Panc1 (cell line): ENCODE data around the gene NOTCH1. TPM values are rescaled to one million over a fixed set of nuclear protein-coding genes. Genes with fewer than 3 reads are reported as not detected.

Experiments used
- ATAC-seq: fragments of 200-7000 bp; cut with Tn5 transposase; 2 replicates; pipeline ENCODE4 v1.9.1; 2020; ENCODE audit warnings: mild to moderate bottlenecking, moderate library complexity
- BruUV-seq: library from RNA; stranded (reverse); fragments of 400-500 nt; replicated peaks from 2 replicates; lab custom pipeline; 2021; lab: Mats Ljungman, UMichigan
- CTCF ChIA-PET: fragments of 300-600 bp; sonication (Branson Sonifier 250); formaldehyde crosslinking; loops from one replicate; lab custom pipeline; 2022; ENCODE audit warnings: antibody characterized with exemption; lab: Charles Lee
- POLR2A ChIA-PET: fragments of 300-600 bp; sonication (Branson Sonifier 250); formaldehyde crosslinking; loops from one replicate; lab custom pipeline; 2022; ENCODE audit warnings: antibody characterized with exemption; lab: Charles Lee
- DNase-seq: peaks from one replicate; pipeline ENCODE4 v3.0.0-alpha.2; 2010; ENCODE audit warnings: low read depth, low spot score
- H3K27ac ChIP-seq: 2 replicates; pipeline ENCODE4 v1.5.1; 2011; ENCODE audit warnings: mild to moderate bottlenecking, low read length, inconsistent platforms
- H3K27me3 ChIP-seq: fragments of 200-500 bp; sonication (Bioruptor generic); 2 replicates; pipeline ENCODE4 v1.6.0; 2014; ENCODE audit warnings: low read length, inconsistent platforms; ENCODE audit not compliant: control insufficient read depth, insufficient read depth
- H3K36me3 ChIP-seq: fragments of 200-500 bp; sonication (Bioruptor generic); 2 replicates; pipeline ENCODE4 v1.5.1; 2014; ENCODE audit warnings: inconsistent platforms, mild to moderate bottlenecking, low read length, moderate library complexity; ENCODE audit not compliant: control insufficient read depth, insufficient read depth
- H3K4me1 ChIP-seq: 2 replicates; pipeline ENCODE4 v1.5.1; 2011; ENCODE audit warnings: inconsistent platforms, mild to moderate bottlenecking, low read length, moderate library complexity; ENCODE audit not compliant: control insufficient read depth, insufficient read depth
- H3K4me3 ChIP-seq, 2 experiments: 2 replicates each; pipeline ENCODE4 v1.5.1; 2011 to 2012; ENCODE audit warnings: low read depth in 2 of 2, low read length in 2 of 2, mild to moderate bottlenecking in 2 of 2, inconsistent platforms in 1 of 2, moderate library complexity in 1 of 2
- H3K9me3 ChIP-seq: fragments of 200-500 bp; sonication (Bioruptor generic); 2 replicates; pipeline ENCODE4 v1.5.1; 2014; ENCODE audit warnings: low read depth, mild to moderate bottlenecking, inconsistent platforms, low read length, moderate library complexity; ENCODE audit not compliant: control insufficient read depth, insufficient read depth
- CTCF ChIP-seq: fragments of 450-650 bp; IDR thresholded peaks from 2 replicates; pipeline ENCODE4 v1.5.1; 2017; ENCODE audit warnings: mild to moderate bottlenecking
- POLR2AphosphoS5 ChIP-seq: IDR thresholded peaks from 2 replicates; pipeline ENCODE4 v1.6.1; 2012; ENCODE audit warnings: mild to moderate bottlenecking, low read depth, low read length, moderate library complexity
- SIN3A ChIP-seq: IDR thresholded peaks from 2 replicates; pipeline ENCODE4 v1.6.1; 2012; ENCODE audit warnings: low read depth, mild to moderate bottlenecking, low read length, moderate library complexity, borderline replicate concordance; ENCODE audit not compliant: insufficient read depth
- TCF7L2 ChIP-seq: IDR thresholded peaks from 2 replicates; pipeline ENCODE4 v1.6.1; 2011; ENCODE audit warnings: mild to moderate bottlenecking, low read depth, low read length, inconsistent platforms
- in situ Hi-C: cut with HindIII; loops from 2 replicates; pipeline ENCODE4 v1.10.0; 2016; ENCODE audit warnings: low sequenced_read_pairs, low pct_unique_long_range_greater_than_20kb
- intact Hi-C: fragments of 100-400 bp; cut with micrococcal nuclease; formaldehyde crosslinking; loops from one replicate; pipeline ENCODE4 v1.10.0; 2022; ENCODE audit not compliant: unreplicated experiment
- total RNA-seq: library from RNA; stranded (reverse); gene quantifications from one replicate; pipeline ENCODE4 v1.2.1, GENCODE V29; 2021; ENCODE audit not compliant: unreplicated experiment
- TF ChIP-seq, protein P1 (sequence below), 2 experiments: IDR thresholded peaks; 2 replicates each; pipeline ENCODE4 v1.6.1; 2011 to 2012; ENCODE audit warnings: low read depth in 2 of 2, control low read depth in 1 of 2, low read length in 1 of 2, mild to moderate bottlenecking in 1 of 2, moderate library complexity in 1 of 2; ENCODE audit not compliant: insufficient read depth in 1 of 2

NOTCH1 gene
- total RNA-seq, 1 experiment from 2014 or later: 13.4 TPM

DNA sequence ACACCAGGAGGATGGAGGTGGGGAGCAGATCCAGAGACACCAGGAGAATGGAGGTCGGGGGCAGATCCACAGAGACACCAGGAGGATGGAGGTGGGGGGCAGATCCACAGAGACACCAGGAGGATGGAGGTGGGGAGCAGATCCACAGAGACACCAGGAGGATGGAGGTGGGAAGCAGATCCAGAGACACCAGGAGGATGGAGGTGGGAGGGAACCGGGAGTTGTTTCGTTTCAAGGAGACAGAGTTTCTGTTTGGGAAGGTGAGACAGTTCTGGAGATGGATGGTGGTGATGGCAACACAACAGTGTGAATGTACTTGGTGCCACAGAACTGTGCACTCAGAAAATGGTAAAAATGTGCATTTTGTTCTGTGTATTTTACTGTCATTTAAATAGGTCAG, 97.2 kb downstream of the NOTCH1 start:
- Histone ChIP-seq H3K27me3 (no peaks in the 10 kb centered on the region), H3K4me1 (no peaks in the 10 kb centered on the region), H3K27ac (no peak overlapping the region), H3K9me3 (no peaks in the 10 kb centered on the region), H3K36me3 (peaks cover 6% of the 10 kb centered on the region; the same call in 1 of the 2 replicates), H3K4me3 (no peak overlapping the region)
- ChIA-PET CTCF (no interaction called here), POLR2A (no interaction called here)
- TF ChIP-seq, protein P1, sequence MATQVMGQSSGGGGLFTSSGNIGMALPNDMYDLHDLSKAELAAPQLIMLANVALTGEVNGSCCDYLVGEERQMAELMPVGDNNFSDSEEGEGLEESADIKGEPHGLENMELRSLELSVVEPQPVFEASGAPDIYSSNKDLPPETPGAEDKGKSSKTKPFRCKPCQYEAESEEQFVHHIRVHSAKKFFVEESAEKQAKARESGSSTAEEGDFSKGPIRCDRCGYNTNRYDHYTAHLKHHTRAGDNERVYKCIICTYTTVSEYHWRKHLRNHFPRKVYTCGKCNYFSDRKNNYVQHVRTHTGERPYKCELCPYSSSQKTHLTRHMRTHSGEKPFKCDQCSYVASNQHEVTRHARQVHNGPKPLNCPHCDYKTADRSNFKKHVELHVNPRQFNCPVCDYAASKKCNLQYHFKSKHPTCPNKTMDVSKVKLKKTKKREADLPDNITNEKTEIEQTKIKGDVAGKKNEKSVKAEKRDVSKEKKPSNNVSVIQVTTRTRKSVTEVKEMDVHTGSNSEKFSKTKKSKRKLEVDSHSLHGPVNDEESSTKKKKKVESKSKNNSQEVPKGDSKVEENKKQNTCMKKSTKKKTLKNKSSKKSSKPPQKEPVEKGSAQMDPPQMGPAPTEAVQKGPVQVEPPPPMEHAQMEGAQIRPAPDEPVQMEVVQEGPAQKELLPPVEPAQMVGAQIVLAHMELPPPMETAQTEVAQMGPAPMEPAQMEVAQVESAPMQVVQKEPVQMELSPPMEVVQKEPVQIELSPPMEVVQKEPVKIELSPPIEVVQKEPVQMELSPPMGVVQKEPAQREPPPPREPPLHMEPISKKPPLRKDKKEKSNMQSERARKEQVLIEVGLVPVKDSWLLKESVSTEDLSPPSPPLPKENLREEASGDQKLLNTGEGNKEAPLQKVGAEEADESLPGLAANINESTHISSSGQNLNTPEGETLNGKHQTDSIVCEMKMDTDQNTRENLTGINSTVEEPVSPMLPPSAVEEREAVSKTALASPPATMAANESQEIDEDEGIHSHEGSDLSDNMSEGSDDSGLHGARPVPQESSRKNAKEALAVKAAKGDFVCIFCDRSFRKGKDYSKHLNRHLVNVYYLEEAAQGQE (IDR thresholded peaks at IDR 0.05; ENCODE audit: insufficient read depth in 1 of 2, low read depth in 2 of 2, low read length in 1 of 2): no peak
- TF ChIP-seq POLR2AphosphoS5 (no peak), SIN3A (no peak), CTCF (no peak), TCF7L2 (no peak)
- in situ Hi-C loops: no loop called here
- DNase-seq (no peak), ATAC-seq (no peak)
- intact Hi-C loops: no loop called here
- BruUV-seq: no TSS peak

DNA sequence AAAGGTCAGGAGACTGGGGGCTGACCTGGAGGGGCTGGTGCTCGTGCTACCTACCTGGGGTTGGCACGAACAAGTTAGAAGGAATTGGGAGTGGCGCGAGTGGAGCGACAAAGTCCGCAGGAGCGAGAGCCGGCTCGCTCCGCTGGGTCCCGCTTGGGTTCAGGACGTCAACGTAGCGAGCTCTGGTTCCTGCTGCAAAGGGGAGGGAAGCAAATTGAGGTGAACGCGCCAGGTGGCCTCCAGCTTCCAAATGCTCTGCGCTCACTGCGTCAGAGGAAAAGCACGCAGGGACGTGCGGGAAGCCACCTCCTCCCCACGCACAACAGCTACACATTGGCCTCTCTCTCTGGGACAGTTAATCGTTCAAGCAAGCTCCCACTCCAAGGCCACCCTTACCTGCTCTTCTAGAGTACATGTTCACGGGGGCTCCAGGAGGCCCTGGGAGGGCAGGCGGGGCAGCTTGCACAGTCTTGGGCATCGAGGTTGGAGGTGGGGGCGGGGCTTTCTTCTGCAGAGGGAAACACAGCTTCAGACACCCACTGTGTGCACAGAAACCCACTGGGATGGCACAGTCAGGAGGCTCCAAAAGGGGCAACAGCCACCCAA, 98.6 kb downstream of the NOTCH1 start:
- intact Hi-C loops (no loop called here), in situ Hi-C loops (no loop called here)
- no TSS peak for BruUV-seq
- H3K4me3 ChIP-seq: no peak overlapping the region
- peak; percentile 30; the same call in 1 of the 2 replicates for ATAC-seq
- no peaks in the 10 kb centered on the region for H3K27me3 ChIP-seq
- POLR2A ChIA-PET: no interaction called here
- H3K27ac ChIP-seq: no peak overlapping the region
- peaks cover 6% of the 10 kb centered on the region; the same call in 1 of the 2 replicates for H3K36me3 ChIP-seq
- TF ChIP-seq TCF7L2: no peak
- TF ChIP-seq POLR2AphosphoS5: no peak
- no peak for TF ChIP-seq CTCF
- TF ChIP-seq SIN3A: no peak
- CTCF ChIA-PET: no interaction called here
- no peak for DNase-seq
- H3K9me3 ChIP-seq: no peaks in the 10 kb centered on the region
- no peaks in the 10 kb centered on the region for H3K4me1 ChIP-seq
